Left ventricle myocardium inferior (tissue), 1 donor: ENCODE results near the gene ABCC6. TPM values are rescaled to one million over a fixed set of nuclear protein-coding genes. Genes with fewer than 3 reads are reported as not detected.
"Not testable (repeated sequence)": the region's sequence is repeated elsewhere in the genome, so short reads cannot be mapped to it uniquely, and the experiment has no call there.

Experiments used
- DNase-seq: peaks from one replicate; pipeline ENCODE4 v3.0.0-alpha.2; 2020
- H3K27ac ChIP-seq: fragments of 200-600 bp; replicated peaks from 2 replicates; pipeline ENCODE4 v1.8.0; 2021
- H3K27me3 ChIP-seq: fragments of 200-600 bp; 2 replicates; pipeline ENCODE4 v1.8.0; 2021; ENCODE audit warnings: low read depth
- H3K36me3 ChIP-seq: fragments of 200-600 bp; 2 replicates; pipeline ENCODE4 v1.8.0; 2021
- H3K4me1 ChIP-seq: fragments of 200-600 bp; 2 replicates; pipeline ENCODE4 v1.8.0; 2021
- H3K4me3 ChIP-seq: fragments of 200-600 bp; 2 replicates; pipeline ENCODE4 v1.8.0; 2021; ENCODE audit warnings: mild to moderate bottlenecking, moderate library complexity
- H3K9me3 ChIP-seq: fragments of 200-600 bp; replicated peaks from 2 replicates; pipeline ENCODE4 v1.8.0; 2021
- CTCF ChIP-seq: fragments of 200-600 bp; IDR thresholded peaks from 2 replicates; pipeline ENCODE4 v1.8.0; 2021; ENCODE audit warnings: antibody characterized with exemption, mild to moderate bottlenecking, borderline replicate concordance
- intact Hi-C: fragments of 100-400 bp; cut with micrococcal nuclease; formaldehyde crosslinking; loops from one replicate; pipeline ENCODE4 v1.11.0; 2022
- total RNA-seq: library from RNA; stranded (reverse); fragmentation: NEBNext Ultra II Directional; extraction: Animal tissue kit (Norgen Biotek cat#: 25700); gene quantifications from one replicate; pipeline ENCODE4 v1.2.1, GENCODE V29; 2021
- donor health status: DM: no; HTN: yes; CAD: no; lungs with severe emphysema.

Gene ABCC6
- total RNA-seq, 1 donor from 2014 or later: 1.2 TPM

- no peak overlapping the region for H3K4me3 ChIP-seq
- intact Hi-C loops: no loop called here
- H3K27ac ChIP-seq: no peak overlapping the region
- H3K9me3 ChIP-seq: peaks cover 25% of the 10 kb centered on the region
- no peaks in the 10 kb centered on the region for H3K36me3 ChIP-seq
- TF ChIP-seq CTCF: no peak
- no peaks in the 10 kb centered on the region for H3K27me3 ChIP-seq
- peaks cover 10% of the 10 kb centered on the region for H3K4me1 ChIP-seq
- DNase-seq: no peak
Measured at GRCh38 chr16:16155234-16155633, 68.1 kb downstream of the ABCC6 start.

- H3K27me3 ChIP-seq: no peaks in the 10 kb centered on the region
- DNase-seq: no peak
- H3K4me3 ChIP-seq: no peak overlapping the region
- H3K9me3 ChIP-seq: peaks cover 19% of the 10 kb centered on the region
- intact Hi-C loops: no loop called here
- no peaks in the 10 kb centered on the region for H3K36me3 ChIP-seq
- no peak overlapping the region for H3K27ac ChIP-seq
- TF ChIP-seq CTCF: no peak
- H3K4me1 ChIP-seq: peaks cover 18% of the 10 kb centered on the region
Measured at GRCh38 chr16:16154281-16154951, 68.9 kb downstream of the ABCC6 start.

GRCh38 chr16:16153000-16153399 is 70.3 kb downstream of the ABCC6 start:
- H3K4me3 ChIP-seq, H3K9me3 ChIP-seq, intact Hi-C loops, H3K27ac ChIP-seq, DNase-seq, H3K27me3 ChIP-seq, H3K36me3 ChIP-seq: not testable (repeated sequence)
- peaks cover 19% of the 10 kb centered on the region for H3K4me1 ChIP-seq

GRCh38 chr16:16151315-16151714 is 72.0 kb downstream of the ABCC6 start:
- Histone ChIP-seq H3K36me3 (no peaks in the 10 kb centered on the region), H3K9me3 (no peaks in the 10 kb centered on the region), H3K4me3 (no peak overlapping the region), H3K4me1 (peaks cover 25% of the 10 kb centered on the region), H3K27ac (no peak overlapping the region), H3K27me3 (no peaks in the 10 kb centered on the region)
- DNase-seq: no peak
- TF ChIP-seq CTCF: no peak
- intact Hi-C loops: no loop called here

GRCh38 chr16:16150878-16151152 is 72.5 kb downstream of the ABCC6 start:
- Histone ChIP-seq H3K36me3 (no peaks in the 10 kb centered on the region), H3K27me3 (no peaks in the 10 kb centered on the region), H3K4me1 (peaks cover 26% of the 10 kb centered on the region), H3K4me3 (peak overlapping the region; percentile 16), H3K27ac (peak overlapping the region; percentile 71), H3K9me3 (no peaks in the 10 kb centered on the region)
- DNase-seq: no peak
- intact Hi-C loops: no loop called here
- no peak for TF ChIP-seq CTCF

- Histone ChIP-seq H3K27me3 (no peaks in the 10 kb centered on the region), H3K4me1 (peaks cover 26% of the 10 kb centered on the region), H3K4me3 (peak overlapping the region; percentile 16), H3K36me3 (no peaks in the 10 kb centered on the region), H3K27ac (peak overlapping the region; percentile 71), H3K9me3 (no peaks in the 10 kb centered on the region)
- no peak for TF ChIP-seq CTCF
- DNase-seq: peak; percentile 76
- intact Hi-C loops: no loop called here
Measured at GRCh38 chr16:16150117-16150877, 73.0 kb downstream of the ABCC6 start.
